OCI-LY7 (cell line): ENCODE data around the gene SUN2.

ENCODE experiments used
- EZH2phosphoT487 ChIP-seq: fragments of 200-600 bp; sonication (generic); IDR thresholded peaks from 2 replicates; pipeline ENCODE4 v1.6.1; 2018; ENCODE audit warnings: low read depth, borderline replicate concordance, mild to moderate bottlenecking, mixed run types, antibody characterized with exemption, low read length, moderate library complexity, mixed read lengths
- TF ChIP-seq, protein P1 (sequence below): fragments of 200-600 bp; sonication (generic); conservative IDR thresholded peaks from 2 replicates; pipeline ENCODE4 v1.5.1; 2014; ENCODE audit warnings: mild to moderate bottlenecking, antibody characterized with exemption, low read length, moderate library complexity, mixed read lengths

DNA sequence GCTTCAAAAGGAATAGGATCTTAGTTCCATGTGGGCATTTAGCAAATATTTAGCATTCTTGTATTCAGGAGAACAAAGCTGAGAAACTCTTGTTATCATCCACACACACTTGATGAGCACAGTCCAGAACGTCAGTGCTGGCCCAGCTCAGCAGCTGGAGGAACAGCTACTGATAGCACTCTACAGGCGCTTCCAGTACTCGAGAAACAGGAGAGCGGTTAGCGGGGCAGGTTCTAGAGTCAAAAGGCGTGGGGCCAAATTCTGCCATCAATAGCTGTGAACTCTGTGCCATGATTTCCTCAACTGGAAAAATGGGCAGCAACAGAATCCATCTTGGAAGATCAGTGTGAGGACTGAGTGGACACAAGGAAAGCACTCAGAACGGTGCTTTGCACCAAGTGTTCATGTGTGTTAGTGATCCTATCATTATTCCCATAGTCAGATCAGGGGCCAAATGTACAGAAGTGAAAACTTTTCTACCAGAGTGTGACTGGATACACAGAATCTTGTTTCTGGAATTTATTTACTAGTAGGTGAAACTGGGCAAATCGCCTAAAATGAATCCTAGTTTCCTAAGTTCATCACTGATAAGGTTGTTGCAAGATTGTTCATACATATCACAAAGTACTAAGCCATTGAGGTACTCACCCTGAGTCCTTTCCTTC lies 58.2 kb downstream of the SUN2 start:
- TF ChIP-seq, protein P1, sequence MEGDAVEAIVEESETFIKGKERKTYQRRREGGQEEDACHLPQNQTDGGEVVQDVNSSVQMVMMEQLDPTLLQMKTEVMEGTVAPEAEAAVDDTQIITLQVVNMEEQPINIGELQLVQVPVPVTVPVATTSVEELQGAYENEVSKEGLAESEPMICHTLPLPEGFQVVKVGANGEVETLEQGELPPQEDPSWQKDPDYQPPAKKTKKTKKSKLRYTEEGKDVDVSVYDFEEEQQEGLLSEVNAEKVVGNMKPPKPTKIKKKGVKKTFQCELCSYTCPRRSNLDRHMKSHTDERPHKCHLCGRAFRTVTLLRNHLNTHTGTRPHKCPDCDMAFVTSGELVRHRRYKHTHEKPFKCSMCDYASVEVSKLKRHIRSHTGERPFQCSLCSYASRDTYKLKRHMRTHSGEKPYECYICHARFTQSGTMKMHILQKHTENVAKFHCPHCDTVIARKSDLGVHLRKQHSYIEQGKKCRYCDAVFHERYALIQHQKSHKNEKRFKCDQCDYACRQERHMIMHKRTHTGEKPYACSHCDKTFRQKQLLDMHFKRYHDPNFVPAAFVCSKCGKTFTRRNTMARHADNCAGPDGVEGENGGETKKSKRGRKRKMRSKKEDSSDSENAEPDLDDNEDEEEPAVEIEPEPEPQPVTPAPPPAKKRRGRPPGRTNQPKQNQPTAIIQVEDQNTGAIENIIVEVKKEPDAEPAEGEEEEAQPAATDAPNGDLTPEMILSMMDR = no peak
- no peak for TF ChIP-seq EZH2phosphoT487
